HL-60 (cell line): Measurements from ENCODE around the gene PABPN1.

Experiments used
- CTCF ChIP-seq: IDR thresholded peaks from one replicate; pipeline ENCODE4 v1.5.1; 2011; ENCODE audit warnings: low read length, control low read depth, inconsistent platforms; ENCODE audit not compliant: insufficient read depth
- GABPA ChIP-seq: IDR thresholded peaks from 2 replicates; pipeline ENCODE4 v1.6.1; 2012; ENCODE audit warnings: low read depth
- POLR2AphosphoS5 ChIP-seq: IDR thresholded peaks from 2 replicates; pipeline ENCODE4 v1.6.1; 2012; ENCODE audit warnings: low read depth

GRCh38 chr14:23361763-23362162 is 40.5 kb downstream of the PABPN1 start:
- TF ChIP-seq CTCF (no peak), GABPA (no peak), POLR2AphosphoS5 (no peak)
